OCI-LY1 (cell line): ENCODE data around the gene PCNX2.

Source experiments
- CTCF ChIP-seq: fragments of 200-600 bp; sonication (generic), shearing (Covaris generic); IDR thresholded peaks from 2 replicates; pipeline ENCODE4 v1.5.1; 2017; ENCODE audit warnings: mild to moderate bottlenecking, antibody characterized with exemption, low read length, moderate library complexity, mixed read lengths
- EZH2 ChIP-seq: fragments of 200-600 bp; sonication (generic), shearing (Covaris generic); IDR thresholded peaks from 2 replicates; pipeline ENCODE4 v1.8.0; 2017; ENCODE audit warnings: borderline replicate concordance, mixed run types, mild to moderate bottlenecking, antibody characterized with exemption, low read length, moderate library complexity, mixed read lengths

GRCh38 chr1:233189526-233189925, 106.0 kb downstream of the PCNX2 start:
- TF ChIP-seq CTCF: no peak
- no peak for TF ChIP-seq EZH2
